ENCODE data around the gene TTC16.

DNA sequence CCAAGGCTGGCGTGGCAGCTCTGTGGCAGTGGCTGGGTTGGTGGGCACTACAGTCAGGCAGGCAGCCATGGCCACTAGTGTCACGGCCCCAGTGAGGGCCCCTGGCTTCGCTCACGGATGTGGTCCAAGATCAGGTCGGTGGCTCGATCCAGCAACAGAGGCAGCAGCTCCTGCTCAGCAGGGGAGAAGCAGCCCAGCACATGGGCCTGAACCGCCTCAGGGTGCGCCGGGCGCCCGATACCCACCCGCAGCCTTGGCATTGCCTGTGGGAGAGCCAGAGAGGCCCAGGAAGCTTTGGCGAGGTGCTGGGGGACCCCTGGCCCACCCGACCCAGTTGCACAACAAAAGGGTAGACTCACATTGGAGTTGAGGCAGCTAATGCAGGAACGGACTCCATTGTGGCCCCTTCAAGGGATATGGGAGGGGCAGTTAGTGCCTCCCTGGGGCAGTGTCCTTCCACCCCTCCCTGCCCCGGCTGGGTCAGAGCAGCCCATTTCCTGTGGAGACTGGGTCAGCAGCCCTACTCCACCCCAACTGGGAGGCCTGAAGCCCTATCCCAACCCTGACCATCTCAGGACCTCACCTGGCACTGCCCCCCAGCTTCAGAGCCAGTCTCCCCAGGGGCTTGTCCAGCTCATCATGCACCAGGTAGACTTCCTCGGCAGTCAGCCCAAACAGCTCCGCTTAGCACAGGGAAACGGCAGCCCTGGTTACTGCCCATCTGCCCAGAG, 1.7 kb upstream of the TTC16 start:
- TF ChIP-seq CTCF (IDR thresholded peaks at IDR 0.05) (no peak), POLR2A (IDR thresholded peaks at IDR 0.05) (no peak)
